Astrocyte of the spinal cord (primary cell): ENCODE data around the gene CSPG4.
A peak's percentile ranks its signal among the peaks of the same experiment; 100 is the strongest.

ENCODE experiments used
- DNase-seq: peaks from one replicate; pipeline ENCODE4 v3.0.0; 2011; ENCODE audit warnings: low read depth, low spot score
- H3K4me3 ChIP-seq: 2 replicates; pipeline ENCODE4 v1.5.1; 2011; ENCODE audit warnings: low read depth, mild to moderate bottlenecking, low read length, moderate library complexity
- CTCF ChIP-seq: IDR thresholded peaks from 2 replicates; pipeline ENCODE4 v1.5.1; 2012; ENCODE audit warnings: low read depth, mild to moderate bottlenecking, low read length, inconsistent platforms
- in situ Hi-C: cut with HindIII; loops from 2 replicates; pipeline ENCODE4 v1.10.0; 2017; ENCODE audit warnings: low sequenced_read_pairs

CSPG4 gene

GRCh38 chr15:75649848-75650247 is 62.8 kb downstream of the CSPG4 start:
- no peak overlapping the region for H3K4me3 ChIP-seq
- in situ Hi-C loops: no loop called here
- no peak for TF ChIP-seq CTCF
- no peak for DNase-seq

- H3K4me3 ChIP-seq: peak overlapping the region; percentile 64
- TF ChIP-seq CTCF: no peak
- DNase-seq: no peak
- in situ Hi-C loops: no loop called here
Observed at GRCh38 chr15:75649045-75649761, 63.4 kb downstream of the CSPG4 start.

GRCh38 chr15:75648156-75649000 is 64.3 kb downstream of the CSPG4 start:
- peak; percentile 56 for DNase-seq
- peak overlapping the region; percentile 64 for H3K4me3 ChIP-seq
- in situ Hi-C loops: no loop called here
- TF ChIP-seq CTCF: no peak

- peak; percentile 91 for DNase-seq
Observed at GRCh38 chr15:75647370-75648155, 65.1 kb downstream of the CSPG4 start, which contains the start of gene SNX33. Gene SNX33 (plus strand): TSS chr15:75647912. CDS start chr15:75649103, 1,191 bp downstream.

GRCh38 chr15:75646944-75647364 is 65.7 kb downstream of the CSPG4 start:
- peak overlapping the region; percentile 64 for H3K4me3 ChIP-seq
- no peak for TF ChIP-seq CTCF
- in situ Hi-C loops: no loop called here
- DNase-seq: no peak

More at GRCh38 chr15:75647370-75648155, 65.1 kb downstream of the CSPG4 start, which contains the start of gene SNX33:
- in situ Hi-C loops: no loop called here
- H3K4me3 ChIP-seq: peak within 1 kb of the TSS; percentile 64
- TF ChIP-seq CTCF: peak; percentile 59
